ENCODE data around the gene ZNF526.
"Not testable (repeated sequence)": the region's sequence is repeated elsewhere in the genome, so short reads cannot be mapped to it uniquely, and the experiment has no call there.

ZNF526 gene

GRCh38 chr19:42246922-42247639, 27.0 kb downstream of the ZNF526 start:
- DNase-seq, result no peak

GRCh38 chr19:42247640-42248199, 27.6 kb downstream of the ZNF526 start:
- DNase-seq, result no peak

DNA sequence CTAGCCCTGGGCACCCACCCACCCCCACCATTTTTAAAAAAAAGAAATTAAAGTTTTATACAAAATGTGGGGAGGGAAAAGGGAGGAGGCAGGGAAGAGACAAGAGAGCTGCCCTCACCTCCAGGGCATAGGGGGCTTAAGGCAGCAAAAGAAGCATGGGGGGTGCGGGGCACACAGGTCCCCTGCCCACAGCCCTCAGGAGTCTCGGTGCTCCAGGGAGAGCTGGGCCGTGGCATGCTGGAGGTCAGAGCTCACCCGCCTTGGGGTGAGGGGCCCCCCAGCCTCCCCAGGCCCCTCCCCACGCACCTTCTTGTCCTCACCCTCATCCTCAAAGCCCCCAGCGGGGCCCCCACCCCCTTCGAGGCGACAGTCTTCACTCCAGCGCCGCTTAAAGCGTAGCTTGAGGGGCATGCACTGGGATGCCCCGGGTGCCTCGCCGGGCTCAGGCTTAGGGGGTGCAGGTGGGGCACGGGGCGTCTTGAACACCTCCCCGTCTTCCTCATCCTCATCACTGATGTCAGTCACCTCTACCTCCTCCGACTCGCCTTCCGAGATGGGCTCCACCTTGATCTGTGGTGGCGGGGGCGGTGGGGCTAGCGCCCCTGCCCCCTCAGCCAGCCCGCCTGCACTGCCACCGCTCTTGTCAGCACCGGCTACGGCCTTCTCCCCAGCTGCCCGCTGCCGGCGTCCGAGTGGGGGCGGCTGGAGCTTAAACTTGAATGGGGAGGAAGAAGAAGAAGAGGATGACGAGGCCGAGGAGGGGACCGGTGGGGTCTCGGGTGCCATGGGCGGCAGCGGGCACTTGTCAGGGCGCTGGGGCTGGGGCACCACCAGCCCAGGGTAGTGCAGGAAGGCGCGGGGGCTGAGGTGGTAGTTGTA, 28.4 kb downstream of the ZNF526 start:
- DNase-seq, result no peak

DNA sequence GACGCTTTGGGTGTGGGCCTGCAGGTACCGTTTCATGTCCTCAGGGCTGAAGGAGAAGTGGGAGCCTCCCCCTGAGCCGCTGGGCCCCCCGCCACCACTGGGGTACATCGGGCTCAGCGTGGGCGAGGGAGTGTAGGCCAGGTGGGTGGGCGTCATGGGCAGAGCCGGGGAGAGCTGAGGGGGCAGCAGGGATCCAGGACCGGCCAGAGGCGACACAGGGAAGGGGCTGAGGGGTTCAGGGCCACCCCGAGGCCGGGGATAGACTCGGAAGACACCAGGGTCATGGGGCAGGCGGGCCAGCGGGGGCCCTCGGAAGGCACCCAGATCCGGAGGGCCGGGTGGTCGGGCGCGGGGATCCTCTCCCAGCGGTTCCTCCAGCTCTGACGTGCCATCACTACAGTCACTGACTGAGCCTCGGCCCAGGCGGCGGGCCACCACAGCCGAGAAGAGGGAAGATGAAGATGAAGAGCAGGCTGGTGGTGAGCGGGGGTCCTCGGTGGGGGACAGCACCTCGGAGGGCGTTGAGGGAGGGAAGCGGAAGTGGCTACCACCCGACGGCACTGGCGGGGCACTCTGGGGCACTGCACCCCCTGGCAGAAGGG, 29.1 kb downstream of the ZNF526 start:
- DNase-seq, result no peak

- DNase-seq, result no peak
These were observed 29.7 kb downstream of the ZNF526 start for GRCh38 chr19:42249769-42250168.

DNA sequence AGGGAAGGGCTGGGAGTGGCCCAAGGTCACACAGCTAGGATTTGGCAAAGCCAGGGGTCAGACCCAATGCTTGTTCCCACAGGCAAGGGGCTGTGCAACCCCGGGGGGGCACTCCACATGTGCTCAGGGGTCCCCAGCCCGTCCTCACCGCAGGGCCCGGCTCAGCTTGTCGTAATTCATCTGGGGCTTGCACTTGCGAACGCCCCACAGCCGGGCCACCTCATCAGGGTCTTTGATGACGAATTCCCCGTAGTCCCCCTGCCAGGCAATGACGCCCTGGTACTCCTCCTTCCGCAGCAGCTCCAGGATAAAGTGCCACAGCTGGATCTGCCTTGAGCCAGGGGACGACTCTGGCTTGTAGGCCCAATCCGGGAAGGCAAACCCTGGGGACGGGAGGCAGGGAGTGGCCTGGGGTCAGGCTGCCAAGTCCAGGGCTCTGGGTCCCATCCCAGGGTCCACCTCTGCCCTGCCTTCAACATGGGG, 30.1 kb downstream of the ZNF526 start:
- DNase-seq, result no peak

DNA sequence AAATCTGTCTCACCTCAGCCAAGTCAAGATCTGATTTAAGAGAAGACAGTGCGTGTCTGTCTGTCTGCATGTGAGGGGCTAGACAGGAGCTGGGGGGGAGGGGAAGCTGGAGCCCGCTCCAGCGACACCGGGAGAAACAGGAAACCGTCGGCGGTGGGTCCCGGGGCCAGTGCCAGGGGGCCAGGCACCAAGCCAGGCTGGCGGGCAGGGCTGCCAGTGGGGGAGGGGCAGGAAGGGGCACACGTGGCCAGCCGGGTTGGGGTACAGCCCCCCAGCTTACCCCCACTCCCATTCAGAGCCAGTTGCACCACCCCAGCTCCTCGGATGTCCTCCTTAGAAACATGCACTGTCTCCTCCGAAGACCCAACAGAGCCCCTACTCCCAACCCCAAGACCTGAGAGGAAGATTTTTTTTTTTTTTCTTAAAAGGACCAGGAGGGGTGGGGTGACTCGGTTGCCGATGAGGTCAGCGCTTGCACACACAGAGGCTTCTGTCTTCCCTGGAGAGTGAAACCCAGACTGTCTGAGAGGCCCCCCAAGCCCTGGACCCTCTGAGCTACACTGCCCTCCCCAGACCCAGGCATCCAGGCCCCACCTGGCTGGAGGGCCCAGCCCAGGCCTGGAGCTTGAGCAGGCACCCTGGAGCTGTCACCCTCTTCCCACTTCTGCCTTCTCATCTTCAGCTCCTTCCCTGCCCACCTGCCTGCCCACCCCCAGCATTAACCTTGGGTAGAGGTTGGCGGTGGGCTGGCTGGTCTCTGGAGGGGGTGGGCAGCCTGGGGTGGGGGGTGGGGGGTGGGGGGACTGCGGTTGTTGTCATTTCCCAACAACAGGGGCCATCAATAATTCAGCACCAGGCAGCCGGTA, 30.8 kb downstream of the ZNF526 start:
- DNase-seq, result no peak

DNA sequence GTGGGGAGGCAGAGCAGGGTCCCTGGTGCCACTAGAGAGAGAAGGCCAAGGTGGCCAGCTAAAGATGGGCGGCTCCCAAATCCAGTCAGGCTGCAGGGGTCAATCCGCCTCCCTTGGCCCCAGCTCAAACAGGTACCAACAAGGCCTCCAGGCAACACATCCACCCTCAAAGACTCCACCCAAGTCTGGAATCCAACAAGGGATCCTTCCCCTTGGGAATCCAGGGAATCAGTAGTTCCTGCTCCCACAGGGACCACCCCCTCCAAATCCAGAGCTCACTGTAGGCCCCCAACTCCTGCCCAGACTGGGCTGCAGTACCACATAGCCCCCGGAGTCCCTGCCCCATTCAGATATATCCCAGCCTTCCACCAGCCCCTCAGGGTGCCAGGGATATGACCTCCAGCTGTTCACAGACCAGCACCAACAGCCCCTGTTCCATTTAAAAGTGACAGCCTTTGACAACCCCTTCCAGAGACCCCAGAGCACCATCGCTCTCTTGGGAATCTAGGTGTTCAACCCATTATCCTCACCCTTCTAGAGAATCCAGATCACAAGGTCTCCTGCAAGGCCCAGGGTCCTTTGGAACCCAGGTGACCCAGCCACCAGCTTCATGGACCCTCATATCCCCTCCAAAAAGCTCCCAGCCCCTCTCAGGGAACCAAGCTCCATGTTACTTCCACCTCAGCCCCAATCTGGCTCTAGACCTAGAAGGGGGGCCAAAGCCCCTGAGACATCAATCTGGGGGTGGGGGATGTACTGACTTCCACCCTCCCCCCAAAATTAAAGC, 31.7 kb downstream of the ZNF526 start:
- DNase-seq, result no peak

DNA sequence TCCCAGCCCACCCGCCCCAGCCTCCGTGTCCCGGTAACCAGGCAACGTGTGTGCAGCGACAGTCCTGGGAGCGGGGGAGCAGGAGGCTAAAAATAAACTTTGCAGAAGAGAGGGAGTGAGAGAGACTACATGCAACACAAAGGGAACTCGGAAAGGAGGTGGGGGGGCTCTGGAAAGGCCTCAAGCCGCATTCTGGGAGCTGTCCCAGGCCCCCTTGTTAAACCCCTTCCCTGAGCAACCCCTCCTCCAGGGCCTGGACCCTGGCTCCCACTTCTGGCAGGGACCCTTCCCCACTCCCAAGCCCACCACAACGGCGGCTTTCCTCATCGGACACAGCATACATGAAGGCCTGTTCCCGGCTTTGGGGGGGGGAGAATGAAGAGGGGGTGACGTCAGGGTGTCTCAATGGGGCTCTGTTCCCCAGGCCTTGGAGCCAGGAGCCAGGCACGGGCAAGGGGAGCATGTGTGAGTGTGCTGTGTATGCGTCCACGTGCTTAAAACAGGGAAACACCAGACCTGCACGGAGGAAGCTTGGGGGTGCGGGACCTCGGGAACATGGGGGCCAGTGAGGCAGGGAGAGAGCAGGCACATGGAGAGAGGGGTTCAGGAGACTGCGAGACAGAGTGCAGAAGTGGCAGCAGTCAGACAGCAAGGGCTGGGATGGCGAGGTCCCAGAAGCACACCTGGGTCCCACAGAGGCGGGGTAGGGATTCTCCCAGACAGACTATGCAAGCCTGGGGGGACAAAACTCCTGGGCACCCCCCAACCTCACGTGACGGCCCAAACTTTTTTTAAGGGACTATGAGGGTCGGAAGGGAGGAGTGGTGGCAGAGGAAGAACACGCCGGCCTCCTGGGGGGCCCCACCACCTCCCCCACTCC, 32.5 kb downstream of the ZNF526 start:
- DNase-seq, result no peak

- DNase-seq, result peak; percentile 70
These were observed 33.4 kb downstream of the ZNF526 start for GRCh38 chr19:42253245-42254088.

DNA sequence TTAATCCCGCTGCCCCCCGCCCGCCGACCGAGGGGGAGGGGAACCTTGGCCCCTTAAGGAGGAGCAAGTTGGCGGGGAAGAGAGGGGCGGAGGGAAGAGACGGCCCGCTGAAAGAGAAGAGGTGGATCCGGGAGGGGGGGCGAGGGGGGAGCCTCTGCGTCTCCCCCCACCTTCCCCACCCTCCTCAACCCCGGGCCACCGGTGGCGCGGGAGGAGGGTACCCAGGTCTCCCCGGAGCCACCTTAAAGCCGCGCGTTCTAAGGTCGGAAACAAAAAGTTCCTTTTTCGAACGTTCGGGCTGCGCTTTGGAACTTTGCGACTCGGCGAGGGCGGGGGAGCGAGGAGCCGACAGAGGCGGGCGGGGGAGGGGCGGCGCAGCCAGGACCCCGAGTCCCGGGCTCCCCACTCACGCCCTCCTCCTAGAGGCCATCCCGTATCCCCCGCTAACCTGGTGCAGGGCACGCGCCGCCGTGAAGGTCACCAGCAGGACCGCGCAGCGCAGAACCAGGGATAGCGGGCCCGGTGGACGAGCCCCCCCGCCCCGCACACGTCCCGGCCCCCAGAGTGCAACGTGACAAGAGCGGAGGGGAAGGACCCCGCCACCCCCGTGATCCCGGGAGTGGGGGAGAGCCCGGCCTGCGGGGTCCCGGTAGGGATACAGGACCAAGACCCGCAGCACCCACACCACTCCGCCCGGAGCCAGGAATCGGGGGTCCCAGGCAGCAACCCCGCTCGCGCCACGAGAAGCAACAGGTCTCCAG, 34.2 kb downstream of the ZNF526 start:
- DNase-seq, result peak; percentile 70

- peak; percentile 90 for DNase-seq
These were observed 35.0 kb downstream of the ZNF526 start, which contains the start of gene ERF for GRCh38 chr19:42254850-42255765. ERF (minus strand) TSS chr19:42255128; CDS start chr19:42254999, 129 bp downstream.

DNA sequence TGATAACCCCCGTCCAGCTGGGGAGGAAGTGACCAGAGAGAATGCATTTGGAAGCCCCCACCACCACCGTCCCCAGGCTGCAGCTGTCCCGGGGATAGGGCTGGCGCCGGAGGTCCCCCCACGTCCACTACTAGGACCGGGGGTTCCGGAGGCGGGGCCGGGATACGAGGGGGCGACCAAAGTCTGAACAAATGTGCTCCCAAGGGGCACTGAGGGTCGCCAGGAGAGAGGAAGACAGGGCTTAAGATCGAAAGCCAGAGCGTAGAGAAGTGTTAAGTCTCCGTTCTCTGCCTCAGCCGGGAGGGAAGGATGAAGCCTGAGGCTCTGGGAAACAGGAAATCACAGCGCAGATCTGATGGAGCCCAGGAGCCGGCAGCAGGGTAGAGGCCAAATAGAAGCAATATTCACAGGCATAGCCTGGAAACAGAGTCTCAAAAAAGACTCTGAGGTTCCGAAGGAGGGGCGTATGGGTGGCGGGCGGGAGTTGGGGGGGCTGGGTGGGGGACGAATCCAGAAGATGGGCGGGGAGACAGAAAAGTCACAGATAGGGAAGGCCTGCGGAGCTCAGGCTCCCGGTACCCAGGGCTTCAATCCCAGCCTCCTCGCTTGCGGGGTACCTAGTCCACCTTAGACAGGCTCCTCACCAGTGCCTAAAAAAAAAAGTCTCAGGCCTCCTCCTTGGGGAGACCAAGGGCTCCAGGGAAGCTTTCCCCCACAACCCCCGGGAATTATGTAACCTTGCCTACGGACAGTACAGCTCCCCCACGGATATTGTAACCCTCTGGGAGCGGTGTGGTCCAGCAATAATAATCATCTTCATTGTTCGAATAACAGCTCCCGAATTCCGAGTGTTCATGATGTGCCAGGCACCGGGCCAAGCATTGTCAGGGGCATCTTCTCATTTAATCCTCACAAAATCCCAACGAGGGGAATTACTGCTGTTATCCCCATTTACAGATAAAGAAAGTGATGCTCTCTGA, 35.9 kb downstream of the ZNF526 start:
- no peak for DNase-seq

- DNase-seq, result not testable (repeated sequence)
These were observed 37.7 kb downstream of the ZNF526 start for GRCh38 chr19:42257842-42258241.

- DNase-seq, result no peak
These were observed 41.7 kb downstream of the ZNF526 start for GRCh38 chr19:42261763-42262162.

GRCh38 chr19:42266105-42266504, 46.0 kb downstream of the ZNF526 start:
- DNase-seq, result not testable (repeated sequence)

All from effector CD8-positive, alpha-beta T cell (primary cell).